ENCODE measurements around the gene GREB1L.

DNA sequence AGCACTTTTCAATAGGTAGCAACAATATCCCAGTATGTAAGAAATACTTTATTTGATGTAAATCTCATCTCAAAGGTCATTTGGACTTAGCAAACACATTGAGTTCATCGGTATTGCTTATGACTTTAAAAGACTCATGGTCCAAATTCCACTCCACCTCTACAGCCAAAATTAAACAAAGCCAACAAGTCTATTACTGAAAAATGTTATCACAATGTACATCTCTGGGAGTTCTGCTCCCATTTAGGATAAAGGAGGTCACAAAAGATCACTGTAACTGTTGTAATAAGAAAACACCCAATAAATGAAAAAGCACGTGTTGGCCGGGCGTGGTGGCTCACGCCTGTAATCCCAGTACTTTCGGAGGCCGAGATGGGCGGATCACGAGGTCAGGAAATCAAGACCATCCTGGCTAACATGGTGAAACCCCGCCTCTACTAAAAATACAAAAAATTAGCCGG, 308.5 kb downstream of the GREB1L start:
- TF ChIP-seq EZH2phosphoT487 (IDR thresholded peaks at IDR 0.05; ENCODE audit: insufficient read depth, low read depth) = no peak
- TF ChIP-seq EZH2 (IDR thresholded peaks at IDR 0.05; ENCODE audit: insufficient read depth, poor library complexity, severe bottlenecking) = no peak

Measured in GM23248 (cell line).